HepG2 (cell line): ENCODE data around the gene TEF. TPM values are rescaled to one million over a fixed set of nuclear protein-coding genes. Genes with fewer than 3 reads are reported as not detected.

ENCODE experiments used
- AKAP8 ChIP-seq: sonication (generic); formaldehyde crosslinking; IDR thresholded peaks from 2 replicates; pipeline ENCODE4 v1.5.1; 2020; ENCODE audit warnings: mild to moderate bottlenecking, missing genetic modification reagents
- CSRNP2 ChIP-seq: sonication (generic); formaldehyde crosslinking; conservative IDR thresholded peaks from 2 replicates; pipeline ENCODE4 v1.8.0; 2022; ENCODE audit warnings: low read depth, missing genetic modification reagents
- ESRRA ChIP-seq: sonication (generic); formaldehyde crosslinking; IDR thresholded peaks from 2 replicates; pipeline ENCODE4 v1.5.1; 2020; ENCODE audit warnings: mild to moderate bottlenecking, low read depth, missing genetic modification reagents
- GABPA ChIP-seq, 2 experiments: IDR thresholded peaks; 2 replicates each; pipeline ENCODE4 v1.6.1; 2011 to 2016; ENCODE audit warnings: low read depth in 2 of 2, low read length in 1 of 2, missing biosample characterization in 1 of 2, missing genetic modification characterization in 1 of 2
- GFI1 ChIP-seq: sonication (generic); formaldehyde crosslinking; IDR thresholded peaks from 2 replicates; pipeline ENCODE4 v1.5.0; 2020; ENCODE audit warnings: missing genetic modification reagents, mild to moderate bottlenecking, borderline replicate concordance
- KDM1A ChIP-seq: IDR thresholded peaks from 2 replicates; pipeline ENCODE4 v1.6.1; 2016; ENCODE audit warnings: missing compliant biosample characterization
- KLF6 ChIP-seq: IDR thresholded peaks from 2 replicates; pipeline ENCODE4 v1.8.0; 2016; ENCODE audit warnings: missing biosample characterization, missing genetic modification reagents
- LBX2 ChIP-seq: sonication (generic); formaldehyde crosslinking; IDR thresholded peaks from 2 replicates; pipeline ENCODE4 v1.5.0; 2020; ENCODE audit warnings: missing genetic modification reagents, mild to moderate bottlenecking, borderline replicate concordance
- MIXL1 ChIP-seq: IDR thresholded peaks from 2 replicates; pipeline ENCODE4 v1.6.1; 2016
- NFE2 ChIP-seq: sonication (generic); formaldehyde crosslinking; IDR thresholded peaks from 2 replicates; pipeline ENCODE4 v1.4.0; 2020; ENCODE audit warnings: missing genetic modification reagents
- NFE2L2 ChIP-seq: fragments of 150-350 bp; IDR thresholded peaks from 2 replicates; pipeline ENCODE4 v1.6.1; 2014; ENCODE audit warnings: low read length
- SMC3 ChIP-seq: IDR thresholded peaks from 2 replicates; pipeline ENCODE4 v1.6.1; 2011; ENCODE audit warnings: low read length, improper control_type of control experiment
- ZKSCAN8 ChIP-seq: IDR thresholded peaks from 2 replicates; pipeline ENCODE4 v1.6.1; 2016; ENCODE audit warnings: borderline replicate concordance, missing genetic modification reagents, missing compliant biosample characterization
- ZNF33A ChIP-seq: sonication (generic); formaldehyde crosslinking; IDR thresholded peaks from 2 replicates; pipeline ENCODE4 v1.5.1; 2020; ENCODE audit warnings: missing genetic modification reagents, mild to moderate bottlenecking, moderate library complexity, borderline replicate concordance
- ZNF577 ChIP-seq: sonication (generic); formaldehyde crosslinking; IDR thresholded peaks from 2 replicates; pipeline ENCODE4 v1.4.0; 2020; ENCODE audit warnings: mild to moderate bottlenecking, low read depth, missing genetic modification reagents, borderline replicate concordance
- ZNF646 ChIP-seq: sonication (generic); formaldehyde crosslinking; IDR thresholded peaks from 2 replicates; pipeline ENCODE4 v1.9.0; 2021; ENCODE audit warnings: mild to moderate bottlenecking, missing genetic modification reagents
- polyA plus RNA-seq, 8 experiments: library from polyadenylated mRNA; depleted of rRNA in 3 of 8; stranded (reverse) in 7 of 8; unstranded in 1 of 8; fragments of >200 nt; fragmentation: Illumina TruSeq in 4 of 8; extraction: Trizol in 4 of 8; gene quantifications; 2 replicates each; pipeline versions ENCODE4 v1.2.1 to v1.2.3, GENCODE V29; 2011 to 2016; ENCODE audit warnings: low read depth in 4 of 8, missing spikeins in 1 of 8, mixed read lengths in 1 of 8; ENCODE audit not compliant: insufficient read depth in 1 of 8
- total RNA-seq, 5 experiments: library from RNA; depleted of rRNA; stranded (reverse); fragments of >200 nt; fragmentation: Illumina TruSeq; extraction: Trizol; gene quantifications; 2 replicates each; pipeline ENCODE4 v1.2.3, GENCODE V29; 2016; ENCODE audit warnings: low read depth in 1 of 5
- TF ChIP-seq, protein P1 (sequence below): sonication (generic); formaldehyde crosslinking; IDR thresholded peaks from 2 replicates; pipeline ENCODE4 v1.5.0; 2020; ENCODE audit warnings: mild to moderate bottlenecking, missing genetic modification reagents, borderline replicate concordance

The TEF gene
- total and polyA plus RNA-seq, 2 of the 13 experiments (the other 11 are each of a cell fraction or from before 2014, with no cell fraction given): 7.6 to 11.2 TPM

- TF ChIP-seq ZNF646 (CRISPR knock-in tag) (no peak), SMC3 (no peak), AKAP8 (CRISPR knock-in tag) (peak; percentile 61; the same call in 1 of the 2 replicates), KLF6 (CRISPR knock-in tag) (peak; percentile 24; the same call in 1 of the 2 replicates), ZKSCAN8 (CRISPR knock-in tag) (0 out of 2 replicates have a peak, but pooled peaks have one; percentile 17), GABPA (IDR thresholded peaks at IDR 0.05; ENCODE audit: low read depth, low read length) (no peak), GABPA (CRISPR knock-in tag; IDR thresholded peaks at IDR 0.05; ENCODE audit: low read depth) (peak; percentile 70), ZNF577 (no peak), MIXL1 (CRISPR knock-in tag) (no peak), LBX2 (CRISPR knock-in tag) (no peak), CSRNP2 (CRISPR knock-in tag) (no peak), ZNF33A (no peak), GFI1 (CRISPR knock-in tag) (no peak), KDM1A (CRISPR knock-in tag) (no peak), ESRRA (0 out of 2 replicates have a peak, but pooled peaks have one; percentile 37), NFE2 (CRISPR knock-in tag) (no peak), NFE2L2 (no peak)
- TF ChIP-seq, protein P1, sequence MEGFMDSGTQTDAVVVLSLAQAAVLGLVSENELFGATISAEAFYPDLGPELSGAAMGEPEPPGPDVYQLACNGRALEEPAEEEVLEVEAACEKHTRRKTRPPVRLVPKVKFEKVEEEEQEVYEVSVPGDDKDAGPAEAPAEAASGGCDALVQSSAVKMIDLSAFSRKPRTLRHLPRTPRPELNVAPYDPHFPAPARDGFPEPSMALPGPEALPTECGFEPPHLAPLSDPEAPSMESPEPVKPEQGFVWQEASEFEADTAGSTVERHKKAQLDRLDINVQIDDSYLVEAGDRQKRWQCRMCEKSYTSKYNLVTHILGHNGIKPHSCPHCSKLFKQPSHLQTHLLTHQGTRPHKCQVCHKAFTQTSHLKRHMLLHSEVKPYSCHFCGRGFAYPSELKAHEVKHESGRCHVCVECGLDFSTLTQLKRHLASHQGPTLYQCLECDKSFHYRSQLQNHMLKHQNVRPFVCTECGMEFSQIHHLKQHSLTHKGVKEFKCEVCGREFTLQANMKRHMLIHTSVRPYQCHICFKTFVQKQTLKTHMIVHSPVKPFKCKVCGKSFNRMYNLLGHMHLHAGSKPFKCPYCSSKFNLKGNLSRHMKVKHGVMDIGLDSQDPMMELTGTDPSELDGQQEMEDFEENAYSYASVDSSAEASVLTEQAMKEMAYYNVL (CRISPR knock-in tag): no peak; the same call in 1 of the 2 replicates
Measured at GRCh38 chr22:41444360-41445128, 62.8 kb downstream of the TEF start (continued).
